Smooth muscle cell (in vitro differentiated cells): ENCODE results near the gene CTNNAL1. TPM values are rescaled to one million over a fixed set of nuclear protein-coding genes. Genes with fewer than 3 reads are reported as not detected.

Experiments used
- DNase-seq: peaks from one replicate; lab custom pipeline; 2025; ENCODE audit not compliant: unreplicated experiment; lab: John Stamatoyannopoulos, UW
- H2AFZ ChIP-seq: fragments of 200-600 bp; sonication (generic); 2 replicates; pipeline ENCODE4 v1.6.0; 2016; ENCODE audit warnings: antibody characterized with exemption, low read depth, mild to moderate bottlenecking
- H3F3A ChIP-seq: fragments of 200-600 bp; sonication (generic); 2 replicates; pipeline ENCODE4 v1.6.0; 2017; ENCODE audit warnings: antibody characterized with exemption, low read depth
- H3K27ac ChIP-seq: fragments of 200-600 bp; sonication (generic); 2 replicates; pipeline ENCODE4 v1.5.1; 2016; ENCODE audit warnings: low read depth, mild to moderate bottlenecking
- H3K27me3 ChIP-seq: fragments of 200-600 bp; sonication (generic); 2 replicates; pipeline ENCODE4 v1.6.1; 2016; ENCODE audit warnings: low read depth, mild to moderate bottlenecking
- H3K36me3 ChIP-seq: fragments of 200-600 bp; sonication (generic); 2 replicates; pipeline ENCODE4 v1.5.1; 2016; ENCODE audit warnings: low read depth
- H3K4me1 ChIP-seq: fragments of 200-600 bp; sonication (generic); 2 replicates; pipeline ENCODE4 v1.5.1; 2016; ENCODE audit warnings: low read depth
- H3K4me2 ChIP-seq: fragments of 200-600 bp; sonication (generic); 2 replicates; pipeline ENCODE4 v1.6.0; 2016; ENCODE audit warnings: mild to moderate bottlenecking
- H3K4me3 ChIP-seq: fragments of 200-600 bp; sonication (generic); 2 replicates; pipeline ENCODE4 v1.5.1; 2016; ENCODE audit warnings: mild to moderate bottlenecking
- H3K79me2 ChIP-seq: fragments of 200-600 bp; sonication (generic); 2 replicates; pipeline ENCODE4 v1.6.0; 2016; ENCODE audit warnings: low read depth, mild to moderate bottlenecking
- H3K9ac ChIP-seq: fragments of 200-600 bp; sonication (generic); 2 replicates; pipeline ENCODE4 v1.6.0; 2016; ENCODE audit warnings: low read depth
- H3K9me3 ChIP-seq: fragments of 200-600 bp; sonication (generic); replicated peaks from 2 replicates; pipeline ENCODE4 v1.5.1; 2016; ENCODE audit warnings: low read depth
- H4K20me1 ChIP-seq: fragments of 200-600 bp; sonication (generic); 2 replicates; pipeline ENCODE4 v1.6.0; 2016; ENCODE audit warnings: low read depth
- WGBS: methylation state at CpG from one replicate; pipeline ENCODE4 v1.1.7; 2016; ENCODE audit warnings: low lambda C conversion rate; 5-methylcytosine and 5-hydroxymethylcytosine counted together
- polyA plus RNA-seq: library from polyadenylated mRNA; unstranded; fragments of >200 nt; fragmentation: Nextera tagmentation; extraction: Ambion mirVana; gene quantifications from 2 replicates; pipeline ENCODE4 v1.2.1, GENCODE V29; 2016
- total RNA-seq: library from RNA; depleted of rRNA; stranded (reverse); fragments of >200 nt; gene quantifications from 2 replicates; pipeline ENCODE4 v1.2.3, GENCODE V29; 2014
- TF ChIP-seq, protein P1 (sequence below): fragments of 200-600 bp; sonication (generic); IDR thresholded peaks from 2 replicates; pipeline ENCODE4 v1.5.1; 2017; ENCODE audit warnings: borderline replicate concordance, mild to moderate bottlenecking, antibody characterized with exemption; ENCODE audit not compliant: insufficient read depth, poor library complexity, severe bottlenecking

CTNNAL1 gene
- total and polyA plus RNA-seq, 2 experiments from 2014 or later: 27.4 to 33.5 TPM

DNA sequence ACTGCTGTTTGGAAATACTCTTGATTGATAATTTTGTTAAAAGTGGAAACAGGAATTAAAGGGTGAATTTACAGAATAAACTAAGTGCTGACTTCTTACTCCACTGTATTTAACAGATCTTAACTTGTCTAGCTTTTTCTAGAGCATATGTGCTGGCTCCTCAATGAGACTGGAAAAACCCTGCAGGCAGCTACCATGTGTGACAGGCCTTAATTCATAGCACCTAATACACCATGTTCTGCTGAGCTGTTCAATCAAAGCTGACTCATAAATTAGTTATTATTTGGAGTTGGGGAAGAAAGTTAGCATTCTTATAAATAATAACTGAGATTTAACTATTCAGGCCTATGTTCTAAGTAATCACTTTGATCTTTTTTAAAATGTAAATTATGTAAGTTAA, 29.4 kb downstream of the CTNNAL1 start:
- Histone ChIP-seq H3K79me2 (no peaks in the 10 kb centered on the region), H3K4me3 (no peak overlapping the region), H2AFZ (no peak overlapping the region), H3K9ac (no peak overlapping the region), H3K27ac (no peak overlapping the region), H3K36me3 (no peaks in the 10 kb centered on the region), H3K4me1 (no peaks in the 10 kb centered on the region), H3K4me2 (no peak overlapping the region), H3K9me3 (no peaks in the 10 kb centered on the region), H3K27me3 (no peaks in the 10 kb centered on the region), H4K20me1 (no peaks in the 10 kb centered on the region), H3F3A (no peaks in the 10 kb centered on the region)
- TF ChIP-seq, protein P1, sequence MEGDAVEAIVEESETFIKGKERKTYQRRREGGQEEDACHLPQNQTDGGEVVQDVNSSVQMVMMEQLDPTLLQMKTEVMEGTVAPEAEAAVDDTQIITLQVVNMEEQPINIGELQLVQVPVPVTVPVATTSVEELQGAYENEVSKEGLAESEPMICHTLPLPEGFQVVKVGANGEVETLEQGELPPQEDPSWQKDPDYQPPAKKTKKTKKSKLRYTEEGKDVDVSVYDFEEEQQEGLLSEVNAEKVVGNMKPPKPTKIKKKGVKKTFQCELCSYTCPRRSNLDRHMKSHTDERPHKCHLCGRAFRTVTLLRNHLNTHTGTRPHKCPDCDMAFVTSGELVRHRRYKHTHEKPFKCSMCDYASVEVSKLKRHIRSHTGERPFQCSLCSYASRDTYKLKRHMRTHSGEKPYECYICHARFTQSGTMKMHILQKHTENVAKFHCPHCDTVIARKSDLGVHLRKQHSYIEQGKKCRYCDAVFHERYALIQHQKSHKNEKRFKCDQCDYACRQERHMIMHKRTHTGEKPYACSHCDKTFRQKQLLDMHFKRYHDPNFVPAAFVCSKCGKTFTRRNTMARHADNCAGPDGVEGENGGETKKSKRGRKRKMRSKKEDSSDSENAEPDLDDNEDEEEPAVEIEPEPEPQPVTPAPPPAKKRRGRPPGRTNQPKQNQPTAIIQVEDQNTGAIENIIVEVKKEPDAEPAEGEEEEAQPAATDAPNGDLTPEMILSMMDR: no peak
- no peak for DNase-seq

DNA sequence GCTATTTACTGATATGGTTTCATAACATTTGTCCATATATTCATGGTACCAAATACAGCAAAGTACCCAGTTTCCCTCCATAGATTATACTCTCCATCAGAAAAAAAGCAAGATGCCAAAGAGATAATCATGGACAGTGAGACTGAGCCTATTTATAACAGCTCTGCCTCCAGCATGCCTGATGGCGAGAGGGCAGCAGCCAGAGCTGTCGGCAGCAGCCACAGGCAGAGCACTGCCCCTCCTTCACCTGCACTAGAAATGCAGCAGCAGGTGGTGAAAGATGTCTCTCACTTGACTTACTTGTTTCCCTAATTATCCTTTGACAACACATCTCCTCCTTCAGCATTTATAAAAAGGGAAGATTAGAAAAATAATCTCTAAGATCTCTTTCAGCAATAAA, 32.4 kb downstream of the CTNNAL1 start:
- Histone ChIP-seq H3K79me2 (no peaks in the 10 kb centered on the region), H3K9ac (no peak overlapping the region), H3K4me2 (no peak overlapping the region), H3F3A (no peaks in the 10 kb centered on the region), H3K4me3 (no peak overlapping the region), H4K20me1 (no peaks in the 10 kb centered on the region), H3K27me3 (no peaks in the 10 kb centered on the region), H2AFZ (no peak overlapping the region), H3K4me1 (no peaks in the 10 kb centered on the region), H3K27ac (no peak overlapping the region), H3K36me3 (peaks cover 7% of the 10 kb centered on the region), H3K9me3 (no peaks in the 10 kb centered on the region)
- TF ChIP-seq, protein P1: no peak
- no peak for DNase-seq
- 93% methylated on average over 2 of the region's 2 CpGs for WGBS

DNA sequence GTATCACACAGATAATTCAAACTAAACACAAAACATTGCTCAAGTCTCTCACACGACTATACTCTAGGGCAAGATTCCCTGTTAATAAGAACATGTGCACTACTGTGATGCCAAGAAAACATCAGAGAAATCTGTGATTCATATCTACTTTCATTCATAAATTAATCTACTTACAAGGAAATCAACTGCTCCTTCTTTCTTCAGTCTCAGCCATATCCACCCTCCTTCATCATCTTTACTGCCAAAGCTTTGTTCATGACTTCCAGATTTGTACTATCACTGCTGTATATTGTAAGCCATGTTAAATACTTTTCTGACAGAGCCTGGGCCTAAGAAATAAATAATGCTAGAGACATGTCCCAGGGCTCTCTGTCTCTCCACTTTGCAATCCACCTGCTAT, 35.1 kb downstream of the CTNNAL1 start:
- WGBS: 77% methylated on average over 1 of the region's 1 CpG
- no peak overlapping the region for H3K4me3 ChIP-seq
- no peaks in the 10 kb centered on the region for H3K4me1 ChIP-seq
- no peak overlapping the region for H2AFZ ChIP-seq
- no peak overlapping the region for H3K9ac ChIP-seq
- no peak overlapping the region for H3K27ac ChIP-seq
- no peaks in the 10 kb centered on the region for H3K27me3 ChIP-seq
- no peak overlapping the region for H3K4me2 ChIP-seq
- H3F3A ChIP-seq: no peaks in the 10 kb centered on the region
- no peaks in the 10 kb centered on the region for H4K20me1 ChIP-seq
- DNase-seq: no peak
- TF ChIP-seq, protein P1: no peak
- H3K36me3 ChIP-seq: peaks cover 7% of the 10 kb centered on the region
- H3K79me2 ChIP-seq: no peaks in the 10 kb centered on the region
- no peaks in the 10 kb centered on the region for H3K9me3 ChIP-seq

DNA sequence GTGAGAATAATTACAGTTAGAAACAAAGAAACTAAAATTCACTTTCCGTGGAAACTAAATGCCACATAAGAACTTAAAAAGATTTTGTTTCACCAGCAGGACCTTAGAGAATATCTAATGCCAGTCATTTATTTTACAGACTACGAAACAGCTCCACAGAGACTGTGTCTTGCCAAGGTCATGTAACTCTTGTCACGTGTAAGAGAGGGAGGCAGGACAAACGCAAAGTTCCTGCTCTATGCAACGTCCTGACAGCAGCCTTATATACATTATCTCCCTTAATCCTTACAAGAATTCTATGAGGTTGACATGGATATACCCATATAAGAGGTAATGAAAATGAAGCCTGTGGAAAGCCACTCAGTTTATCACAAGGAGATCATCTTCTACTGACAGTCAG, 39.4 kb downstream of the CTNNAL1 start:
- no peaks in the 10 kb centered on the region for H3F3A ChIP-seq
- H3K9me3 ChIP-seq: no peaks in the 10 kb centered on the region
- TF ChIP-seq, protein P1: no peak
- no peaks in the 10 kb centered on the region for H3K4me1 ChIP-seq
- WGBS: 73% methylated on average over 5 of the region's 5 CpGs
- H4K20me1 ChIP-seq: no peaks in the 10 kb centered on the region
- no peak overlapping the region for H3K27ac ChIP-seq
- H3K4me2 ChIP-seq: no peak overlapping the region
- H3K4me3 ChIP-seq: no peak overlapping the region
- peaks cover 7% of the 10 kb centered on the region for H3K36me3 ChIP-seq
- H3K27me3 ChIP-seq: no peaks in the 10 kb centered on the region
- H3K79me2 ChIP-seq: no peaks in the 10 kb centered on the region
- no peak overlapping the region for H3K9ac ChIP-seq
- DNase-seq: no peak
- no peak overlapping the region for H2AFZ ChIP-seq
